ENCODE measurements around the gene TMEM63B.
"Not testable (repeated sequence)": the region's sequence is repeated elsewhere in the genome, so short reads cannot be mapped to it uniquely, and the experiment has no call there.

Gene TMEM63B

DNA sequence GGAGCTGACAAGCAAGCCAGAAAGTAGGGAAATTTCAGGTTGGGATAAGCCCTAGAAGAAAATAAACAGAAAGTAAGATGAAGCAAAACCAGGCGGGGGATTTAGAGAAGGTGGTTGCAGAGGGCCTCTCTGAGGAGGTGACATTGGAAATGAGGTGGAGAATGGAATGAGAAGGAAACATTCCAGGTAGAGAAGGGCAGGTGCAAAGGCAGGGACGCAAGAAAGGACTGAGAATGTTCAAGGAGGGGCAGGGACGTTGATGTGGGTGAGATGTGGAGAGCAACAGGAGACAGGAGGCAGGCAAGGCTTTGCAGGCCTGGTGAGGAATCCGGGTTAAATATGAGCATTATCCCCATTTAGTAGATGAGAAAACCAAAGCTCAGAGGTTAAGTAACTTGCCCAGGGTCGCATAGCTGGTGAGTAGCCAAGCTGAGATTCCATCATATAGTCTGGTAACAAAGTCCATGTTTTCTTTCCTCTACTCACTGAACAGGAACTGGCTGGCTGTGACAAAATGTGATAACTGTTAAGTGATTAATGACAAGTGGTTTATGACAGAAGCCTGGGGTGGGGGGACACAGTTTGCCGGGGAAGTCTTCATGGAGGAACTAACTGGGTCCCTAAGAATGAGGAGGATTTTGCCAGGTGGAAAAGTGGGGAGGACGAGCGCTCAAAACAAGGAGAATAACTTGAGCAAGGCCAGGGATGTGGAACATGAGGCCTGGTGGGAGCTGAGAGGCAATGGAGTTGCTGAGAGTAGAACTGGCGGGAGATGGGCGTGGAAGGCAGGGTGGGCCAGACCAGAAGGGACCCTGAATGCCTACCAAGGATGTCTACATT is 32.7 kb upstream of the TMEM63B start:
- no peak for DNase-seq (ENCODE audit: low read depth)

DNA sequence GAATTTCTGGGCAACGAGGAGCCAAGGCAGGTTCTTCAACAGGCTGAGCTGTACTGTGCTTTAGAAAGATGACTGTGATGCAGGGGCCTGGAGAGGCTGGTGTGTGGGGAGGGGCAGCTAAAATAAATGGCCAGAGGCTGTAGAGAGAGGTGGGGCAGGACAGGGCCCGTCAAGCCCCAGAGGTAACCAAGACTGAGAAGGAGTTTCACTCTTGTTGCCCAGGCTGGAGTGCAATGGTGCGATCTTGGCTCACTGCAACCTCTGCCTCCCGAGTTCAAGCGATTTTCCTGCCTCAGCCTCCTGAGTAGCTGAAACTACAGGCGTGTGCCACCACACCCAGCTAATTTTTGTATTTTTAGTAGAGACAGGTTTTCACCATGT is 32.1 kb upstream of the TMEM63B start:
- not testable (repeated sequence) for DNase-seq (ENCODE audit: low read depth)

- DNase-seq (ENCODE audit: low read depth): peak; percentile 78
These were observed 30.7 kb upstream of the TMEM63B start for GRCh38 chr6:44096612-44097011.

DNA sequence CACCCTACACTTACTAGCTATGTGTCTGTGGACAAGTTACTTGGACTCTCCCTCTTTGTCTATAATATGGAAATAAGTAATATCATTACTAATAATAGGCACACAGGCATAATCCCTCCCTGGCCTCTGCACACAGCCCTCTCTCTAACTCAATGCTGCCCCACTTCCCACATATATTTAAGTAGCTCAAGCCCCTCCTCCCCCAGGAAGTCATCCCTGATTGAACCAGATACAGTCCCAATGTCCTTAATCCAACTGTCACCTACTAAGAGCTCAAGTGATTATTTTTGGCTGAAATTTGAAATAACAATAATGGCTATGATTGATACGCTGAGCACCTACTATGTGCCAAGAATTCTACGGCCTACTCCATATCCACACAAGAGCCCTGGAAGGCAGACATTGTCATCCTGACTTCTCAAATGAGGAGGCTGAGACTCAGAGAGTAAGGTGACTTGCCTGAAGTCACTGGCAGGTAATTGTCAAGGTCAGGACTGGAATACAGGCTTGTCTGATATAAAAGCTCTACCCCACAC is 29.5 kb upstream of the TMEM63B start:
- no peak for DNase-seq (ENCODE audit: low read depth)

DNA sequence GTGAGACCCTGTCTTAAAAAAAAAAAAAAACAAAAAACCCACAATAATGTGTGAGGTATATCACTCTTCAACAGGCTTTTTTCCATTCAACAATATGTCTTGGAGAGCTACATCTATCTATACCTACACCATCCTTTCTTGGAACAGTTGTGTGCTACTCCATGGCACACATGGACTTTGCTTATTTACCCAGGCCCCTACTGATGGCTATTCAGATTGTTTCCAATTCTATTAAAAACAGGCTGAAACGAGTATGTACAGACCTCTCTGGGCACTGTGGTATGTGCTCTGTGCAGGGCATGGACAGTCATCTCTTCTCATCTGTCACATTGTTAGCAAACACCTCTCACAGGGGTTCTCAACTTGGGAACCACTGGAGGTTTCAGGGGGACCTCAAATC is 28.2 kb upstream of the TMEM63B start:
- DNase-seq (ENCODE audit: low read depth): no peak

- DNase-seq (ENCODE audit: low read depth): peak; percentile 59
These were observed 27.2 kb upstream of the TMEM63B start for GRCh38 chr6:44100088-44100550.

DNA sequence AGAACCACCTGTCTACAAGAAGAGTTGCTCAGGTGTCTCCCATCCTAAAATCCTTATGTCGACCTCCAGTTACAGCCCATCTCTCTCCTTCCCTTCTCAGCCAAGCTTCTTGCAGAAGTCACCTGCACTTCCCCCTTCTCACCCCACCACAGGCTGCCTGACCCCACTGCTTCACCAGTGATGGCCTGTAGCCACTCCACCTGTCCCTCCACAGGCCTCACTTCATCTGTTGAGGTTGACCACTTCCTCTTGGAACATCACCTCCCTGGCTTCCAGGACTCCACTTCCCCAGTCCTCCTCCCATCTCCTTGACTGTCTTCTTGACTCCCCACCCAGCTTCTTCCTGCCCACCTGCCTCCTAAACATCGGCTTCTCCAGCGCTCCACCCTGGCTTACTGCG is 25.5 kb upstream of the TMEM63B start:
- no peak for DNase-seq (ENCODE audit: low read depth)

DNA sequence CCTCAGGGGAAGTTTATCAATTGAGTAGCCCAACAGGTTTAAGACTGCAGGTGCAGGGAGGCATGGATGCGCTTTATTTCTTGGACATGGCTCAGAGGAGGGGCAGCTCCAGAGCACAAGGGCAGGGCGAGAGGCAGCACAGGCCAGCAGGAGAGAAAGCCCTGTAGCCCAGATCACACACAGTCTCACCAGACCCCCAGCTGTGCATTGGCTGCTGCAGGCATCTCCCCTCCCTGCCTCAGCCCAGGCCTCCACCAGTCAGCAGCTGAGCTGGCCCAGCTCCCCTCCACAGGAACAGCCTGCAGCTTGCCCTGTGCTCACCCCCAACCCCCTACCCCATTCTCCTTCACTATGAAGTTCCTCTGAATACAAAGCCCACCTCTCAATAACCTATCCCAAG is 24.8 kb upstream of the TMEM63B start:
- DNase-seq (ENCODE audit: low read depth): no peak

DNA sequence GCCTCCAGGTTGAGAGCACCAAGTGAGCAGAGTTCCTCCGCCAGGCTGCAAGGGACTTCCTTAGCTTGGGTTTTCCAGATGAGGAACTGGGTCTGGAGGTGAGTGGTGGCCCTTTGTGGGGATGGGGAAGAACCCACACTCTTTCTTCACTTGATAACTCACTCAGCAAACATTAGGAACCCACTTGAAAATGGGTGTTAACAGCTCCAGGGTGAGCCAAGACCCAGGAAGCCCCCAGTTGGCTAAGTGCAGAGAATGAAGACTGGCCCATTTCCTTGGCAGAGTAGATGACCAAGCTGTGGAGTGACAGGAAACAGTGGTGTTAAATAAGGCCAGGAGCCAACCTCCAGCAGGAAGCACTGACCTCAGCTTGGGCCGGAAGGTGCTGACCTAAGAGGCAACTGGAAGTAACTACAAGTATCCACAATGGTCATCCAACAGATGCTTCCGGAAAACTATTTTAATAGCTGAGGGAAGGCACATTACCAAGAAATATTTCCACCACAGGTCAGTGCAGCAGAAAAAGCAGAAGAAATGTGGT is 22.8 kb upstream of the TMEM63B start:
- DNase-seq (ENCODE audit: low read depth): peak; percentile 44

DNA sequence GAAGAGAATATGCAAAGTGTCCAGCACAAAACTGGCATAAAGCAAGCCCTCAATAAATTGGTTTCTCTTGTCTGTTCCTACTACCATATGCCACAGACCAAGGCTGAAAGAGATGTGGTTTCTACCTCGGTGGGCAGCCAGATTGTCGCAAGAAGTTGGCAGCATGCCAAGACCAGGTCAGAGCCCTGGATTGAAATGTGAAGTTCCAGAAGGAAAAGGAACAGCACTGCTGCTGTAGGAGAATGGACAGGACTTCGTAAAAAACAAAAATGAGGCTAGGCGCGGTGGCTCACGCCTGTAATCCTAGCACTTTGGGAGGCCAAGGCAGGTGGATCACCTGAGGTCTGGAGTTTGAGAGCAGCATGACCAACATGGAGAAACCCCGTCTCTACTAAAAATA is 22.2 kb upstream of the TMEM63B start:
- no peak for DNase-seq (ENCODE audit: low read depth)

DNA sequence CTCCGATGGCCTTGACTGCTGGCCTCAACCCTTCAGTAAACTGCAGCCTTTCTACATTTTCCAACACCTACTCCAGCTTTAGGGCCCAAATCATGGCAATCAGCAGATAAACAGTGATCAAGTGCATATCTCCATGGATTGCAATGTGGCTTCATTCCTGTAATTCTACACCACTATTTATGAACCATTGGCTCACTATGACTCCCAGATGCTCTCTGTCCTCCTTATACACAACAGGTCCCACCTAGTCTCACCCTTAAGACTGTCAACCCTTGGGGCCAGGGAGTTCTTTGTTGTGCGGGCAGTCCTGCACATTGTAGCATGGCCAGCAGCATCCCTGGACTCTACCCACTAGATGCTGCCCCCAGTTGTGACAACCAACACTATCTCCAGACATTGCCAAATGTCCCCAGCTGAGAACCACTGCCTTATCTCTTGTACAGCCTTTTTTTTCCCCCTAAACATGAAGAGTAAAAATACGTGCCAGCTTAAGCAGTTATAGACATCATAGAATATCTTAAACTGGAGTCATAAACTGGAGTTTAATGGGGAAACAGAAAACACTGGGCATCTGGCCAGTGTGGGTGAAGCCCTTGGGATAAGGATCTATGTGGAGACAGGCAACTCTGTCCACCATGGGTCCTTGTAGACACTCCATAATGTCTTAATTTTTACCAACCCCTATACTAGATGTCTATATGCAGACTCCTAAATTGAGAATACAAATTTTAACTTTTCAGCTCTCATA is 21.2 kb upstream of the TMEM63B start:
- DNase-seq (ENCODE audit: low read depth): peak; percentile 68

DNA sequence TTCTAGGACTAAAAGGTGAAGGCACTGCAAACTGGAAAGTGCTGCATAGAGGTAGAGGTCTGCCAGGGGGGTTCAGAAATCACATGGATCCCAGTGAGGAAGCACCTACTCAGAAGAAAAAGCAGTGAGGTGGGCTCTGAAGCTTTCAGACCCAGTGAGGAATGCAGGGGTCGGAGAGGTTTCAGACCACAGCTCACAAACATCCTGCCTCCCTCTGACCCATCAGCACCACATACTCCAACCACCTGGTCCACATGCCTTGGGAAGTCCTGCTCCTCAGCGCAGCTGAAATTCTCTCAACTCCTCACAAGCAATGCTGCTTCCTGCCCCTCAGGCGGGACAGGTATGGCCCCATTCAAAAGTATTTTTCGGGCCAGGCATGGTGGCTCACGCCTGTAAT is 20.3 kb upstream of the TMEM63B start:
- no peak for DNase-seq (ENCODE audit: low read depth)

DNA sequence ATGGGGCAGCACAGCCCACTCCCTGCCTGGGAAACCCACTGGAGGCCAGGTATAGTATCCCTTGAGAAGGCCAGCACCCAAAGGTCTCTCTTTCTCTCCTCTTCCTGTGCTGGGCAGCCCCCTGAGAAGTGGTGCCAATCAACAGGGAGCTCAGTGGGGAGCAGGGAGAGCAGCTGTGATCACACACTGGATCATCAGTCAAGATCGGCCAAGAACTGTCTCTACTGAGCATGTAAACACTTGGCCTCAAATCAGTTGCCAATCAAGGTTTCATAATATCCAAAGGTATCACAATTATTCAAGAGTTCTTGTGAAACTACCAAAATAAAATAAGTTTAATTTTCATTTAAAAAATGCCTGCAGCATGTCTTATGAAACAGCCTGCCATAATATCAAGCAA is 18.9 kb upstream of the TMEM63B start:
- DNase-seq (ENCODE audit: low read depth): no peak

DNA sequence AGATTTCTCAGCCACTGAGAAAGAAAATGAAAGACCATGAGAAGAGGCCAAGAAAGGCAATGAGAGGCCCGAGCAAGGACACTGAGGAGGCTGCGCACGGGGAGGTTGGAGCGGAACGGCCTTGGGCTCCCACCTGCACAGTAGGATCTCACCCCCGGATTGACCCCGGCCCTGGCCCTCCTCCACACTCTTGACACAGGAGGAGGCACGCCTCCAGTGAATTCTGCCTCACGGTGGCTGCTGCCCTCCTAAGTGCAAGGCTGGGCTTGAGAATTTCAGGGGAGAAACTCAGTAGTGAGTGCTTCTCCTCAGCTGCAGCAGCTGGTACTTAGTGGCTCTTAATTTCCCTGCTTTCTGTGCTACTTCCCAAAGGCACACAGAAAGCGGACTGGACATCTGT is 18.1 kb upstream of the TMEM63B start:
- no peak for DNase-seq (ENCODE audit: low read depth)

DNA sequence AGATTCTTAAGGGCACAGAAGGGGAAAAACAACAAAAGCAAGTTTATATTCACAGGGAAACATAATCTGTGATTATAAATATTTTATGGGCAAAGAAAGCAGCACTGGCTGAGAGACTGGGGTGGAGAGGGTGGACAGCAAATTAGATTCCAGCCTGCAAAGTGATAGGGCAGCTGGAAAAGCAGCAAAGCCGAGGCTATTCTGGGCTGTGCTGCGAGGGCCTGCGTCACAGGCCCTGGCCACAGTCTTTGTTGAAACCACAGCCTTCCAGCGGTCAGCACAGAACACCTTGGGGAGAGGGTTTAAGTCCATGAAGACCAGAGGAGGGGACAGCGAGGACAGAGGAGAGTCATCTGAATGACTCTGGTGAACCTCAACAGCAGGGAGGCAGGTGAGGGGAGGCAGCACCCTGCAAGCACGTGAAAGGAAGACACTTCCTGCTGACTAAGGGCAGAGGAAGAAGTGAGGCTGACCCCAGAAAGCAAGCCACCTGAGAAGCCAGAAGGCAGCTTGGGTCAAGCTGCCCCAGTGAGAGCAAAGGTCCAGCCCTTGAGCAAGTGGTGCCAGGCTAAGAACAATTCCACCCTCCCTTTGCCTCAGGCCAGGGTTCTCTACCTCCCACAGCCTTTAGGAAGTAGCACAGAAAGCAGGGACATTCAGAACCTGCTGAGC is 17.2 kb upstream of the TMEM63B start:
- DNase-seq (ENCODE audit: low read depth): no peak

DNA sequence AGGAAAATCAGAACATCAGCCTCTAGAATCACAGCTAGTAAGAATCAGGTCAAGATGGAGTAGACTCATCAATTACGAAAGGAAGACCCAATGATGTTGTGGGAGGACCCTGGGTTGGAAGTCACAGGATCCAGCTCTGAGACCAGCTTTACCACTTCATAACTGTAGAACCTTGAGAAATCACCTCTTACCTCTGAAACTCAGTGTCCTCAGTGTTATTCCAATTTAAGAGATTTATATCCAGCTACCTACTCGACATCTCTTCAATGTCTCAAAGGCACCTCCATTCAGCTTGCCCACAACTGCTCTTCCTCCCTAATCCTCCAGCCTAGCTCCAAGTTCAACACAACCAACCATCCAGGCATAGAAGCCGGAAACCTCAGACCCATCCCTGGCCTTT is 16.4 kb upstream of the TMEM63B start:
- DNase-seq (ENCODE audit: low read depth): no peak

DNA sequence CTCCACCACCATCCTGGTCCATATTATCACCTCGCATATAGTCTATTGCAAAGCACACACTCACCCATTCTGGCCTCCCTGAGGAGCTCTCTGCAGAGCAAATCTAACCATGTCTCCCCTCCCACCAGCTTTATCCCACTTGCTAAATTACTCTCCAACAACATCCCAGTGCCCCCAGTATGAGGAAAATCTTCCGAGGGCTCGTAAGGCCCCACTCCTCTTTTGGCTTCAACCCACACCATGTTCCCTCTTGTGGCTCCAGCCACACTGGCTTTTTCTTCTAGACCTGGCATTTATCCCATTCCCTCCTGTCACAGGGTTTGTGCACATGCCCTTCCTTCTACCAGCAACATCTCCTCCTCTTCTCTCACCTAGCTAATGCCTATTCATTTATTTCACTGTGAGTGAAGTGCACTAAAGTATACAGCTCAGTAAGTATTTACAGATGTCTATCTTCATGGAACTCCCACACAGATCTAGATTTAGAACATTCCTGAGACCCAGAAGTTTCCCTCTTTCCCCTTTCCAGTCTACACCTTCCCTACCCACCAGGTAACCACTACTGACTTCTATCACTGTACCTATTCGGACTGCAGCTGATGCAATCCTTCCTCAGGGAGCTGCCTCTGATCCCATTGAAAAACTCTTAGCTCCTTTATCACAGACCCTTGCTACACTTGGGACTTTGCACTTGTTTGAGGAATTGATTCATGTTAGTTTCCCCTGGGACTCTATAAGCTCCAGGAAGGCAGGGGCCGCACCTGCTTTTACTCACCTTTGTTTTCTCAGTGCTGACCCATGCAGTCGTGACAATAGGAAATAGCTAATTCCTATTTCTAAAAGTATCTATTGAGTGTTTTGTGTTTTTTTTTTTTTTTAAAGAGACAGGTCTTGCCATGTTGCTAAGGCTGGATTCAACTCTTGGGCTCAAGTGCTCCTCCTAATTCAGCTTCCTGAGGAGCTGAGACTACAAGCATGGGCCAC is 15.6 kb upstream of the TMEM63B start:
- no peak for DNase-seq (ENCODE audit: low read depth)

DNA sequence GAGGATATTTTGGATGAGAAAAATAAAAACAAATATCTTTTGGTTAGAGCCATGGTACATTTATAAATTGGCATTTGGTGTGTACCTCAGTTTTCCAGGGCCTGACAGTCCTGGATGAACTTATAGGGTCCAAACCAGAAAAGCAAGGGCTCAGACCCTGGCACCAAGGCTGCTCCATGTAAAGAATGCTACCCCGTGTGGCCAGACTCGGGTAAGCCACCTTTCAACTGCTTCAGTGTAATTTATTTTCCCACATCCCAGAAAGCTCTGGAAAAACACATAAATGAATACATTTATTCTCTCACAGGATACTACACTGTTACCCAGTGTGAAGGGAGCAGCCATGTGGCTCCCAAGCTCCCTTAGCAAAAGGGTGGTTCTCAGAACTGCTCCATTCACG is 13.9 kb upstream of the TMEM63B start:
- no peak for DNase-seq (ENCODE audit: low read depth)

- DNase-seq (ENCODE audit: low read depth): peak; percentile 49
These were observed 11.5 kb upstream of the TMEM63B start for GRCh38 chr6:44115866-44116265.

GRCh38 chr6:44116641-44117382 is 10.5 kb upstream of the TMEM63B start:
- DNase-seq (ENCODE audit: low read depth): peak; percentile 98
